ENCODE measurements around the gene FAM89B. TPM values are rescaled to one million over a fixed set of nuclear protein-coding genes. Genes with fewer than 3 reads are reported as not detected.
A peak's percentile ranks its signal among the peaks of the same experiment; 100 is the strongest.

Gene FAM89B
- total RNA-seq, 4 donors from 2014 or later = 40.8 to 55.3 (median 44.6) TPM

DNA sequence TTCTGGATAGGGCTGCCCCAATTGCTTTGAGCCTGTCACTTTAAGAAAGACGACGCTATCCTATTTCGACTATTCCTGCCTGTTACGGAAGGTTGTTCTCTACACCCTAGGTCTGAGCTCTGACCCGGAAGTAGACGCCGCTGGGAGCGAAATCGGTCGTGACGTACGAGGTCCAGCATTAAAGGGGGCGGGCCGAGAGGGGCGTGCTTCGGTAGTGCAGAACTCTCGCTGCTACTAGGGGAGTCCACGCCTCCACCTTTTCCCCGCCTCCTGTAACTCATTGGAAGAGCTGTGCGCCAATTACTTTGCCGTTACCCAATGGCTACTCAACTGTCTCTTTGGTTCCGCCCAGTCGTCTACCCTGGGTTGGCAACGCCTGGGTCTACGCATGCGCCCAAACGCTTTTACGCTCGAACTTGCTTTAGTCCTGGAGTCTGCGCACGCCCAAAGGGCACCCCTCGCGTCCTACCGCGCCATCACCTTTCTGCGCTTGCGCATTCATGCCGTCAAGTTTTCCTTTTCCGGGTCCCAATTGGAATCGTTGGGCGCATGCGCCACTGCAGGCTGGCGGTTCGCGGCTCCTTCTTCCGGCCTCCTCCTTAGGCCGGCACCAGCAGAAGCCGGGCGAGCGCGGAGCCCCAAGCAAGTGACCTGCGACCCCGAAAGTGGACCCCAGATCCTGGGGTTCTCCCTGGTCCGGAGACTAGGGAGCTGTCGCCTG lies 43.1 kb downstream of the FAM89B start, which contains the start of gene PCNX3:
Gene PCNX3, plus strand, starts transcription at position 548 of the 721 bp plus-strand sequence. CDS start 536 bp downstream, outside the sequence.
- H3K4me3 ChIP-seq = peak within 1 kb of the TSS; percentile 84 to 97 (median 93)
- no peaks in the 10 kb centered on the region for H3K9me3 ChIP-seq
- DNase-seq (ENCODE audit: low spot score in 2 of 2) = peak; percentile 100
- peak within 1 kb of the TSS; percentile 79 to 98 (median 96) for H3K27ac ChIP-seq
- 0 to 1% methylated on average over 46 to 54 of the region's 55 CpGs for WGBS, 2 donors
- peaks cover 0 to 64% (median 41%) of the 10 kb centered on the region in 4 donors for H3K4me1 ChIP-seq
- peaks cover 0 to 48% (median 21%) of the 10 kb centered on the region in 3 donors for H3K36me3 ChIP-seq
- no peaks in the 10 kb centered on the region for H3K27me3 ChIP-seq
- peak in 2 of 5 experiments; percentile 19 to 47 for TF ChIP-seq CTCF (IDR thresholded peaks at IDR 0.05)
- TF ChIP-seq EP300 (IDR thresholded peaks at IDR 0.05) = peak; percentile 91
- peak in 1 of 2 donors; percentile 39 for TF ChIP-seq POLR2A (IDR thresholded peaks at IDR 0.05)

- TF ChIP-seq POLR2A (IDR thresholded peaks at IDR 0.05) = no peak
- no peak for TF ChIP-seq CTCF (IDR thresholded peaks at IDR 0.05)
- TF ChIP-seq EP300 (IDR thresholded peaks at IDR 0.05) = no peak
- H3K4me3 ChIP-seq = peak overlapping the region; percentile 80 to 97 (median 88)
- H3K9me3 ChIP-seq = no peaks in the 10 kb centered on the region
- H3K36me3 ChIP-seq = peaks cover 0 to 54% (median 21%) of the 10 kb centered on the region in 3 donors
- H3K27me3 ChIP-seq = no peaks in the 10 kb centered on the region
- peaks cover 0 to 58% (median 35%) of the 10 kb centered on the region in 4 donors for H3K4me1 ChIP-seq
- no peak for DNase-seq (ENCODE audit: low spot score in 2 of 2)
- H3K27ac ChIP-seq = peak overlapping the region; percentile 36 to 96 (median 78)
- 1% methylated on average over 8 to 18 of the region's 50 CpGs for WGBS, 2 donors
These were observed 43.7 kb downstream of the FAM89B start for GRCh38 chr11:65615950-65616574.

DNA sequence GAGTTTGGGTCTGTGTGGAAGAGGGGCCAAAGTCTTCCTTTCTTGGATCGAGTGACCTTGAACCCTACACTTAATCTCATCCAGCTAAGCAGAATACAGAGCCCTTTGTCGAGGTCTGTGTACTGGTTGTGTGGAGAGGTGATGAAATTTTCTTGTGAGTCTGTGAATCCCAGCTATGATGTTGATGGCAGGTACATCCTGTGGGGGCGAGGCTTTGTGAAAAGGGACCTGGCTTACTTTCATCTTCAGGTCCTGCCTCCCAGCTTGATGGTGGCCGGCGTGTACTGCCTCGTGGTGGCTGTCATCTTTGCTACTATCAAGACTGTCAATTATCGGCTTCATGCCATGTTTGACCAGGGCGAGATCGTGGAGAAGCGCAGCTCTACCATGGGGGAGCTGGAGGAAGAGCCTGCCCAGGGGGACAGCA lies 44.2 kb downstream of the FAM89B start:
- no peaks in the 10 kb centered on the region for H3K27me3 ChIP-seq
- peaks cover 0 to 52% (median 31%) of the 10 kb centered on the region in 4 donors for H3K4me1 ChIP-seq
- H3K36me3 ChIP-seq = peaks cover 0 to 60% (median 21%) of the 10 kb centered on the region in 3 donors
- H3K9me3 ChIP-seq = no peaks in the 10 kb centered on the region
- no peak for DNase-seq (ENCODE audit: low spot score in 2 of 2)
- H3K27ac ChIP-seq = peak overlapping the region in 3 of 4 donors; percentile 70 to 96 (median 85)
- H3K4me3 ChIP-seq = peak overlapping the region; percentile 80 to 97 (median 88)
- 59 to 63% methylated on average over 10 of the region's 10 CpGs for WGBS, 2 donors
- no peak for TF ChIP-seq EP300 (IDR thresholded peaks at IDR 0.05)
- no peak for TF ChIP-seq CTCF (IDR thresholded peaks at IDR 0.05)
- no peak for TF ChIP-seq POLR2A (IDR thresholded peaks at IDR 0.05)

DNA sequence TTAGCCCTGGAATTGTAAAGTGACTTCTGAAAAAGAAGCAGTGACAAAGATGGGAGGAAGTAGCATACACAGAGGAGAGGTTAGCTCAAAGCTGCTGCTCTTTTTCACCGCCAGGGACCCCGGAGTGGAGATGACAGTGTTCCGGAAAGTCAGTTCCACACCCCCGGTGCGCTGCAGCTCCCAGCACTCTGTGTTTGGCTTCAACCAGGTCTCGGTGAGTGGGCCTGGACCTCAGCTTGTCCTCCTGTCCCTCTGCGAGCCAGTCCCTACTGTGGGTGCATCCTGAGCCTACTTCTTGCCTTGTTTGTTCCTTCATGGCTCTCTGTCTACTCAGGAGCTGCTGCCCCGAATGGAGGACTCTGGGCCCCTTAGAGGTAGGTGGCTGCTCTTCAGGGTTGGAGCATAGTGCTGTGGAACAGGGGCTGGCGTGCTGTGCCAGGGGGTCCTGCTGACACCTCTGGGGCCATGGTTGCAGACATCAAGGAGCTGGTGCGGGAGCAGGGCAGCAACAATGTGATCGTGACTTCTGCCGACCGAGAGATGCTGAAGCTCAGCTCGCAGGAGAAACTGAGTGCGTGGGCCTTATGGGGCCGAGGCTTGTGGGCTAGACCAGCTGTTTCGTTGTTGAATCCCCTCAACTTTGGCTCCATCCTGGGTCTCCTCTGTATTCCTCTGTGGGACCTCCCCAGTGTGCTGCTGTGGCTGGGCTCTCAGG lies 45.0 kb downstream of the FAM89B start:
- WGBS, 2 donors = 83 to 85% methylated on average over 17 of the region's 17 CpGs
- Histone ChIP-seq H3K27ac (peak overlapping the region in 1 of 4 donors; percentile 96), H3K27me3 (no peaks in the 10 kb centered on the region), H3K36me3 (peaks cover 0 to 60% (median 21%) of the 10 kb centered on the region in 3 donors), H3K4me3 (no peak overlapping the region), H3K4me1 (peaks cover 0 to 45% (median 24%) of the 10 kb centered on the region in 4 donors), H3K9me3 (no peaks in the 10 kb centered on the region)
- no peak for DNase-seq (ENCODE audit: low spot score in 2 of 2)
- TF ChIP-seq EP300 (IDR thresholded peaks at IDR 0.05) = no peak
- no peak for TF ChIP-seq CTCF (IDR thresholded peaks at IDR 0.05)
- TF ChIP-seq POLR2A (IDR thresholded peaks at IDR 0.05) = no peak

Measured in tibial nerve (tissue), 4 donors.